AG04450 (cell line): Measurements from ENCODE around the gene USB1. TPM values are rescaled to one million over a fixed set of nuclear protein-coding genes. Genes with fewer than 3 reads are reported as not detected.

Experiments used
- CTCF ChIA-PET: fragments of 300-600, 350-600 bp; formaldehyde crosslinking; extraction: SDS; loops from one replicate; lab custom pipeline; 2022; ENCODE audit warnings: antibody characterized with exemption, inconsistent platforms; lab: Charles Lee
- POLR2A ChIA-PET: fragments of 350-600 bp; formaldehyde crosslinking; extraction: SDS; loops from one replicate; lab custom pipeline; 2021; ENCODE audit warnings: antibody characterized with exemption, inconsistent platforms; lab: Yijun Ruan, JAX
- DNase-seq: peaks from one replicate; pipeline ENCODE4 v3.0.0-alpha.2; 2011; ENCODE audit warnings: low read depth, low spot score
- H3K27ac ChIP-seq: one replicate; pipeline ENCODE4 v1.5.1; 2012; ENCODE audit warnings: low read depth, low read length, control low read depth
- H3K27me3 ChIP-seq: one replicate; pipeline ENCODE4 v1.6.0; 2012; ENCODE audit warnings: low read length; ENCODE audit not compliant: control insufficient read depth, insufficient read depth
- H3K4me3 ChIP-seq: 2 replicates; pipeline ENCODE4 v1.5.1; 2011; ENCODE audit warnings: mild to moderate bottlenecking, low read depth, low read length, control low read depth
- H3K9me3 ChIP-seq: 2 replicates; pipeline ENCODE4 v1.5.1; 2012; ENCODE audit warnings: low read length; ENCODE audit not compliant: control insufficient read depth, insufficient read depth
- polyA plus RNA-seq: library from polyadenylated mRNA; depleted of rRNA; stranded (reverse); fragments of >200 nt; gene quantifications from 2 replicates; pipeline ENCODE4 v1.2.3, GENCODE V29; 2011
- TF ChIP-seq, protein P1 (sequence below): IDR thresholded peaks from 2 replicates; pipeline ENCODE4 v1.5.1; 2011; ENCODE audit warnings: low read depth, low read length, control low read depth, inconsistent platforms

The USB1 gene
- polyA plus RNA-seq, 1 experiment, result 48.7 TPM

- no peak for DNase-seq
- POLR2A ChIA-PET, result no interaction called here
- CTCF ChIA-PET, result no interaction called here
- Histone ChIP-seq H3K4me3 (no peak overlapping the region), H3K27me3 (peaks cover 22% of the 10 kb centered on the region), H3K9me3 (no peaks in the 10 kb centered on the region; the same call in 1 of the 2 replicates), H3K27ac (no peak overlapping the region)
- TF ChIP-seq, protein P1, sequence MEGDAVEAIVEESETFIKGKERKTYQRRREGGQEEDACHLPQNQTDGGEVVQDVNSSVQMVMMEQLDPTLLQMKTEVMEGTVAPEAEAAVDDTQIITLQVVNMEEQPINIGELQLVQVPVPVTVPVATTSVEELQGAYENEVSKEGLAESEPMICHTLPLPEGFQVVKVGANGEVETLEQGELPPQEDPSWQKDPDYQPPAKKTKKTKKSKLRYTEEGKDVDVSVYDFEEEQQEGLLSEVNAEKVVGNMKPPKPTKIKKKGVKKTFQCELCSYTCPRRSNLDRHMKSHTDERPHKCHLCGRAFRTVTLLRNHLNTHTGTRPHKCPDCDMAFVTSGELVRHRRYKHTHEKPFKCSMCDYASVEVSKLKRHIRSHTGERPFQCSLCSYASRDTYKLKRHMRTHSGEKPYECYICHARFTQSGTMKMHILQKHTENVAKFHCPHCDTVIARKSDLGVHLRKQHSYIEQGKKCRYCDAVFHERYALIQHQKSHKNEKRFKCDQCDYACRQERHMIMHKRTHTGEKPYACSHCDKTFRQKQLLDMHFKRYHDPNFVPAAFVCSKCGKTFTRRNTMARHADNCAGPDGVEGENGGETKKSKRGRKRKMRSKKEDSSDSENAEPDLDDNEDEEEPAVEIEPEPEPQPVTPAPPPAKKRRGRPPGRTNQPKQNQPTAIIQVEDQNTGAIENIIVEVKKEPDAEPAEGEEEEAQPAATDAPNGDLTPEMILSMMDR, result no peak
These were observed 42.1 kb upstream of the USB1 start for GRCh38 chr16:57959121-57959520.

- peaks cover 19% of the 10 kb centered on the region for H3K27me3 ChIP-seq
- CTCF ChIA-PET, result no interaction called here
- no peak for DNase-seq
- H3K4me3 ChIP-seq, result no peak overlapping the region
- POLR2A ChIA-PET, result no interaction called here
- no peaks in the 10 kb centered on the region; the same call in 1 of the 2 replicates for H3K9me3 ChIP-seq
- TF ChIP-seq, protein P1, result no peak
- H3K27ac ChIP-seq, result no peak overlapping the region
These were observed 41.4 kb upstream of the USB1 start for GRCh38 chr16:57959804-57960203.

DNA sequence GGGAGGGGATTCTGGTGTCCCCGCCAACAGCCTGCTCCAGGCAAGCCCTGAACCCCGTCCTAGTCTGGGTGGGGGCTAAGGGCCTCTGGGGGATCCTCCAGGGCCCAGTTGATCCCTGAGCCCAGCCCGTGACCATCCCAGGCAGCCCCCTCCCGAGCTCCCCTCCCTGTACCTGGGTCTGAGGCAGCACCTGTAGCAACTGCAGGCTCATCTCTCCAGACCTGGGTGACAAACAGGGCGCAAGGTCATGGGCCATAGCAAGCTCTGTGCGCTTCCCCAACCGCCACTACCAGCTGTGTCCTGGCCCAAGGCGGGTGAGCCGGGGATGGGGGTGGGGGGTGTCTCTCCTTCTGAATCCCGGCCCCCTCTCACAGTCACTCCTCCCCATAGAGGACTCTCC lies 40.9 kb upstream of the USB1 start:
- H3K27ac ChIP-seq, result no peak overlapping the region
- ChIA-PET CTCF (no interaction called here), POLR2A (no interaction called here)
- DNase-seq, result no peak
- H3K27me3 ChIP-seq, result peaks cover 19% of the 10 kb centered on the region
- TF ChIP-seq, protein P1, result no peak
- no peaks in the 10 kb centered on the region; the same call in 1 of the 2 replicates for H3K9me3 ChIP-seq
- no peak overlapping the region for H3K4me3 ChIP-seq

DNA sequence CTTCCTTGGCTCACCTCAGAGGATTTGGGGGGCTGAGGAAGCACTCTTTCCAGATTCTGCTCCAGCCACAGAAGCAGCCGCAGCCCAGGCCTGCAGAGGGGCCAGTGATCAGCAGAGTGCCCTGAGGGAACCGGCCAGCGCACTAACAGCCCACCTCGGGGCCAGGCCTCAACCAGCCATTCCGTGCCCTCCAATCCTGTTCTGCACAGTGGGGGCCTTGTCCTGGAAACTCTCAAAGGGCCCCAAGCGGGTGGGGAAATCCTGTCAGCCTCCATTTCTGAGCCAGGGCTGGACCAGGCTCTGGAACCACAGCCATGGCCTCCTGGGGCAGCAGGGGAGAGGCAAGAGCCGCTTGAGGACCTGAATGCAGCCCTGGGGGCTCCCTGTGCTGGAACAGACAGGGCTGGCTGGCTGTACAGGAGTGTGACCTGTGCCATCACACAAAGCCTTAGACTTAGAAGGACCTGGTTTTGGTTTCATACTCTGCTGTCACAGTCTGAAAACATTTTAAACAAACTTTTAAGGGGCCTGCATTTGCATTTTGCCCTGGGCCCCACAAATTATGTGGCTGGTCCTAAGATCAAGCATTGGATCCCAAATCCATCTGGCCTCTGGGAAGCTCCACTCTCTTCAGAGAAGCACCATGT lies 40.3 kb upstream of the USB1 start:
- H3K4me3 ChIP-seq, result no peak overlapping the region
- H3K9me3 ChIP-seq, result no peaks in the 10 kb centered on the region; the same call in 1 of the 2 replicates
- POLR2A ChIA-PET, result no interaction called here
- H3K27me3 ChIP-seq, result peaks cover 18% of the 10 kb centered on the region
- H3K27ac ChIP-seq, result no peak overlapping the region
- no peak for DNase-seq
- CTCF ChIA-PET, result no interaction called here
- TF ChIP-seq, protein P1, result no peak

- H3K27me3 ChIP-seq, result peaks cover 16% of the 10 kb centered on the region
- no peak for DNase-seq
- H3K4me3 ChIP-seq, result no peak overlapping the region
- no peak overlapping the region for H3K27ac ChIP-seq
- TF ChIP-seq, protein P1, result no peak
- ChIA-PET POLR2A (no interaction called here), CTCF (no interaction called here)
- no peaks in the 10 kb centered on the region; the same call in 1 of the 2 replicates for H3K9me3 ChIP-seq
These were observed 39.7 kb upstream of the USB1 start for GRCh38 chr16:57961538-57961937.
